ENCODE data around the gene IARS1.

DNA sequence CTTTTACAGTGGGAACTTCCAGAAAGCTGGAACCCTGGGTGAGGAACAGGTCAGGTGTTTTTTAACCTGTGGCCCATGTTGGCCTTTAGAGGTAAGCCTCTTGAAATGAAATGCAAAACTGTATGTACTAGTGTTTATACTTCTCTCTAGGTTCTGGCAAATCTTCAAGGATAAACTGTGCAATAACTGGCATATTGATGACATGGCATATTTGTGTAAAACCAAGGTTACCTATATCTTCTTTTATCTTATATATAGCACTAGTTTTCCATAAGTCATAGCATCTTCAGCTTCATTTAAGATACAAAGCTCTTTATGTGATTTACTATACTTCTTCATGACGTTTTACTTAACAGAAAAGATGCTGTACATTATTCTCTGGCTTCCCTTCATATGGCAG is 7.4 kb upstream of the IARS1 start:
- TF ChIP-seq CTCF (IDR thresholded peaks at IDR 0.05): no peak
- TF ChIP-seq POLR2A (IDR thresholded peaks at IDR 0.05): no peak
- TF ChIP-seq POLR2AphosphoS5 (IDR thresholded peaks at IDR 0.05): no peak
- no peak for TF ChIP-seq EP300 (IDR thresholded peaks at IDR 0.05)
